ENCODE results near the gene OGFOD3.
"Not testable (repeated sequence)": the region's sequence is repeated elsewhere in the genome, so short reads cannot be mapped to it uniquely, and the experiment has no call there.

OGFOD3 gene

GRCh38 chr17:82388223-82388921, 30.0 kb downstream of the OGFOD3 start:
- no peak for DNase-seq (ENCODE audit: low read depth, low spot score)

GRCh38 chr17:82387705-82388106, 30.7 kb downstream of the OGFOD3 start:
- no peak for DNase-seq (ENCODE audit: low read depth, low spot score)

- no peak for DNase-seq (ENCODE audit: low read depth, low spot score)
Observed at GRCh38 chr17:82386881-82387704, 31.3 kb downstream of the OGFOD3 start.

- DNase-seq (ENCODE audit: low read depth, low spot score) = no peak
Observed at GRCh38 chr17:82386255-82386831, 32.0 kb downstream of the OGFOD3 start.

GRCh38 chr17:82385559-82386254, 32.7 kb downstream of the OGFOD3 start:
- no peak for DNase-seq (ENCODE audit: low read depth, low spot score)

- DNase-seq (ENCODE audit: low read depth, low spot score) = no peak
Observed at GRCh38 chr17:82384730-82385481, 33.5 kb downstream of the OGFOD3 start.

- DNase-seq (ENCODE audit: low read depth, low spot score) = no peak
Observed at GRCh38 chr17:82384051-82384729, 34.2 kb downstream of the OGFOD3 start.

GRCh38 chr17:82383411-82383810, 35.0 kb downstream of the OGFOD3 start:
- DNase-seq (ENCODE audit: low read depth, low spot score) = no peak

- no peak for DNase-seq (ENCODE audit: low read depth, low spot score)
Observed at GRCh38 chr17:82382933-82383255, 35.5 kb downstream of the OGFOD3 start.

GRCh38 chr17:82382220-82382932, 36.0 kb downstream of the OGFOD3 start:
- DNase-seq (ENCODE audit: low read depth, low spot score) = not testable (repeated sequence)

- not testable (repeated sequence) for DNase-seq (ENCODE audit: low read depth, low spot score)
Observed at GRCh38 chr17:82381703-82382009, 36.7 kb downstream of the OGFOD3 start.

GRCh38 chr17:82380860-82381702, 37.3 kb downstream of the OGFOD3 start:
- DNase-seq (ENCODE audit: low read depth, low spot score) = no peak

GRCh38 chr17:82378741-82379021, 39.7 kb downstream of the OGFOD3 start:
- DNase-seq (ENCODE audit: low read depth, low spot score) = no peak

GRCh38 chr17:82377924-82378740, 40.3 kb downstream of the OGFOD3 start:
- no peak for DNase-seq (ENCODE audit: low read depth, low spot score)

GRCh38 chr17:82377294-82377693, 41.1 kb downstream of the OGFOD3 start:
- DNase-seq (ENCODE audit: low read depth, low spot score) = not testable (repeated sequence)

GRCh38 chr17:82376042-82376730, 42.2 kb downstream of the OGFOD3 start:
- DNase-seq (ENCODE audit: low read depth, low spot score) = no peak

- no peak for DNase-seq (ENCODE audit: low read depth, low spot score)
Observed at GRCh38 chr17:82375359-82376041, 42.9 kb downstream of the OGFOD3 start.

Measured in activated naive CD8-positive, alpha-beta T cell treated with anti-CD3 and anti-CD28 coated beads, Interleukin-2, amount 50 U/mL, for 16 hours (primary cell).